HAP-1 (cell line): ENCODE data around the gene PXDN.
"Not testable (repeated sequence)": the region's sequence is repeated elsewhere in the genome, so short reads cannot be mapped to it uniquely, and the experiment has no call there.

ENCODE experiments used
- DNase-seq, 2 experiments: peaks; one replicate each; pipeline ENCODE4 v3.0.0-alpha.2; 2016 to 2020; ENCODE audit warnings: low spot score in 2 of 2
- H3K27me3 ChIP-seq: fragments of 250-450 bp; sonication (Bioruptor Pico); 2 replicates; pipeline ENCODE4 v1.5.1; 2020; ENCODE audit warnings: low read depth, mild to moderate bottlenecking, moderate library complexity
- H3K36me3 ChIP-seq: fragments of 250-450 bp; sonication (Bioruptor Pico); replicated peaks from 2 replicates; pipeline ENCODE4 v1.5.1; 2020; ENCODE audit warnings: mild to moderate bottlenecking
- H3K4me1 ChIP-seq: fragments of 250-450 bp; sonication (Bioruptor Pico); 2 replicates; pipeline ENCODE4 v1.5.1; 2020; ENCODE audit warnings: mild to moderate bottlenecking
- H3K4me3 ChIP-seq: fragments of 250-450 bp; sonication (Bioruptor Pico); 2 replicates; pipeline ENCODE4 v1.5.1; 2020; ENCODE audit warnings: mild to moderate bottlenecking, moderate library complexity
- H3K9me3 ChIP-seq: fragments of 250-450 bp; sonication (Bioruptor Pico); 2 replicates; pipeline ENCODE4 v1.5.1; 2020; ENCODE audit warnings: mild to moderate bottlenecking, moderate library complexity
- in situ Hi-C: fragments of 300-500 bp; cut with MboI; formaldehyde crosslinking; loops from 3 replicates; pipeline ENCODE4 v1.14.3; 2020; ENCODE audit warnings: low sequenced_read_pairs, inconsistent platforms, mixed read lengths

PXDN gene

GRCh38 chr2:1781291-1782080 lies 37.2 kb upstream of the PXDN start:
- no peak for DNase-seq
- in situ Hi-C loops = no loop called here
- Histone ChIP-seq H3K36me3 (no peaks in the 10 kb centered on the region), H3K9me3 (no peaks in the 10 kb centered on the region), H3K4me3 (no peak overlapping the region), H3K27me3 (no peaks in the 10 kb centered on the region), H3K4me1 (no peaks in the 10 kb centered on the region)

GRCh38 chr2:1780693-1781092 lies 36.4 kb upstream of the PXDN start:
- no peak for DNase-seq
- no peaks in the 10 kb centered on the region for H3K4me1 ChIP-seq
- H3K9me3 ChIP-seq = no peaks in the 10 kb centered on the region
- no peaks in the 10 kb centered on the region for H3K36me3 ChIP-seq
- in situ Hi-C loops = no loop called here
- H3K27me3 ChIP-seq = no peaks in the 10 kb centered on the region
- no peak overlapping the region for H3K4me3 ChIP-seq

- in situ Hi-C loops, H3K36me3 ChIP-seq, H3K27me3 ChIP-seq, DNase-seq, H3K4me3 ChIP-seq, H3K4me1 ChIP-seq, H3K9me3 ChIP-seq: not testable (repeated sequence)
Measured at GRCh38 chr2:1780054-1780453, 35.7 kb upstream of the PXDN start.

GRCh38 chr2:1778566-1778965 lies 34.3 kb upstream of the PXDN start:
- DNase-seq = no peak
- H3K36me3 ChIP-seq = no peaks in the 10 kb centered on the region
- in situ Hi-C loops = no loop called here
- H3K4me3 ChIP-seq = no peak overlapping the region
- no peaks in the 10 kb centered on the region for H3K9me3 ChIP-seq
- no peaks in the 10 kb centered on the region for H3K4me1 ChIP-seq
- no peaks in the 10 kb centered on the region for H3K27me3 ChIP-seq

GRCh38 chr2:1777781-1778180 lies 33.5 kb upstream of the PXDN start:
- Histone ChIP-seq H3K9me3 (no peaks in the 10 kb centered on the region), H3K4me3 (no peak overlapping the region), H3K27me3 (no peaks in the 10 kb centered on the region), H3K4me1 (no peaks in the 10 kb centered on the region), H3K36me3 (no peaks in the 10 kb centered on the region)
- in situ Hi-C loops = no loop called here
- DNase-seq = no peak

- no peaks in the 10 kb centered on the region for H3K4me1 ChIP-seq
- in situ Hi-C loops = no loop called here
- H3K9me3 ChIP-seq = no peaks in the 10 kb centered on the region
- DNase-seq = no peak
- no peaks in the 10 kb centered on the region for H3K27me3 ChIP-seq
- H3K36me3 ChIP-seq = no peaks in the 10 kb centered on the region
- H3K4me3 ChIP-seq = no peak overlapping the region
Measured at GRCh38 chr2:1777156-1777555, 32.8 kb upstream of the PXDN start.

GRCh38 chr2:1775511-1776035 lies 31.3 kb upstream of the PXDN start:
- Histone ChIP-seq H3K27me3 (no peaks in the 10 kb centered on the region), H3K4me1 (no peaks in the 10 kb centered on the region), H3K9me3 (no peaks in the 10 kb centered on the region), H3K4me3 (no peak overlapping the region), H3K36me3 (no peaks in the 10 kb centered on the region)
- in situ Hi-C loops = no loop called here
- DNase-seq = no peak

GRCh38 chr2:1774929-1775328 lies 30.6 kb upstream of the PXDN start:
- H3K27me3 ChIP-seq = no peaks in the 10 kb centered on the region
- no peak for DNase-seq
- no peaks in the 10 kb centered on the region for H3K4me1 ChIP-seq
- H3K36me3 ChIP-seq = no peaks in the 10 kb centered on the region
- no peak overlapping the region for H3K4me3 ChIP-seq
- in situ Hi-C loops = no loop called here
- H3K9me3 ChIP-seq = no peaks in the 10 kb centered on the region

- no peaks in the 10 kb centered on the region for H3K36me3 ChIP-seq
- in situ Hi-C loops = no loop called here
- H3K9me3 ChIP-seq = no peaks in the 10 kb centered on the region
- no peaks in the 10 kb centered on the region for H3K27me3 ChIP-seq
- no peak overlapping the region for H3K4me3 ChIP-seq
- no peak for DNase-seq
- H3K4me1 ChIP-seq = no peaks in the 10 kb centered on the region
Measured at GRCh38 chr2:1773883-1774282, 29.6 kb upstream of the PXDN start.

GRCh38 chr2:1772471-1773267 lies 28.4 kb upstream of the PXDN start:
- Histone ChIP-seq H3K4me1 (no peaks in the 10 kb centered on the region), H3K9me3 (no peaks in the 10 kb centered on the region), H3K27me3 (no peaks in the 10 kb centered on the region), H3K4me3 (no peak overlapping the region), H3K36me3 (no peaks in the 10 kb centered on the region)
- in situ Hi-C loops = no loop called here
- DNase-seq = no peak

- in situ Hi-C loops = no loop called here
- H3K4me1 ChIP-seq = no peaks in the 10 kb centered on the region
- no peaks in the 10 kb centered on the region for H3K36me3 ChIP-seq
- H3K4me3 ChIP-seq = no peak overlapping the region
- no peak for DNase-seq
- H3K9me3 ChIP-seq = no peaks in the 10 kb centered on the region
- no peaks in the 10 kb centered on the region for H3K27me3 ChIP-seq
Measured at GRCh38 chr2:1771626-1772280, 27.4 kb upstream of the PXDN start.

- Histone ChIP-seq H3K4me1 (no peaks in the 10 kb centered on the region), H3K36me3 (no peaks in the 10 kb centered on the region), H3K4me3 (no peak overlapping the region), H3K27me3 (no peaks in the 10 kb centered on the region), H3K9me3 (no peaks in the 10 kb centered on the region)
- in situ Hi-C loops = no loop called here
- no peak for DNase-seq
Measured at GRCh38 chr2:1770566-1771380, 26.5 kb upstream of the PXDN start.

- in situ Hi-C loops = no loop called here
- Histone ChIP-seq H3K27me3 (no peaks in the 10 kb centered on the region), H3K9me3 (no peaks in the 10 kb centered on the region), H3K36me3 (no peaks in the 10 kb centered on the region), H3K4me1 (no peaks in the 10 kb centered on the region), H3K4me3 (no peak overlapping the region)
- DNase-seq = peak; percentile 11 to 78
Measured at GRCh38 chr2:1769703-1770422, 25.5 kb upstream of the PXDN start.
